PC-3 (cell line): ENCODE results near the gene CARD11.

Source experiments
- CTCF ChIP-seq: fragments of 300-600 bp; sonication (generic); conservative IDR thresholded peaks from 2 replicates; pipeline ENCODE4 v1.5.1; 2017; ENCODE audit warnings: antibody characterized with exemption, low read depth, mild to moderate bottlenecking, low read length
- EZH2 ChIP-seq: fragments of 300-600 bp; sonication (generic); IDR thresholded peaks from one replicate; pipeline ENCODE4 v1.6.1; 2017; ENCODE audit warnings: antibody characterized with exemption, mild to moderate bottlenecking, low read length; ENCODE audit not compliant: unreplicated experiment

DNA sequence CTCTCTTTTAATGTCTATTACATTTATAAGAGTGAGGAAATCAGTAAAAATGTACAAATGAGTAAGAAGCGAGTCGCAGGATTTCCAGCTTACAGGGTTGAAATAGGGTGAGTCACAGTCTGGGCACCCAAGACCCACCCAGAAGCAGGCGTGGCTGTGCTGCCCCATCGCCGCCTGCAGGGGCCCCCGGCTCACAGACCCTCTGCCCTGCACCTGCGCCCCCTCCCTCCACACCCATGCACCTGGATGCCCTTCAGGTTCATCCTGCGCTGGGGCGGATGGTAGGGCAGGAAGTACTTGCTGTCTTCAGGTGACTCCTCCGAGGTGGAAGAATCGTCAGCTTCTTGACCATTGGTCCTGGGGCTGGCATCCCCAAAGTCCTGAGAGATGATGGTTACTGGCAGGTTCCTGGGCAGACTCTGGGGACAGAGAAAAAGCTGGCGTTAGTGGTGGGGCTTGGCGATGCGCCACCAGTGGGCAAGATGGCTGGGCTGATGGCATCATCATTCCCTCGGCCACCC, 109.4 kb downstream of the CARD11 start:
- TF ChIP-seq CTCF (no peak), EZH2 (no peak)
